GM10266 (cell line): Measurements from ENCODE around the gene AP2S1.
"Not testable (repeated sequence)": the region's sequence is repeated elsewhere in the genome, so short reads cannot be mapped to it uniquely, and the experiment has no call there.

Experiments
- DNase-seq: peaks from one replicate; pipeline ENCODE4 v3.0.0; 2012; ENCODE audit errors: extremely low spot score
- TF ChIP-seq, protein P1 (sequence below): IDR thresholded peaks from 2 replicates; pipeline ENCODE4 v1.5.1; 2012; ENCODE audit warnings: mild to moderate bottlenecking, low read depth; ENCODE audit not compliant: control insufficient read depth, insufficient read depth; ENCODE audit errors: missing control alignments

The AP2S1 gene

DNA sequence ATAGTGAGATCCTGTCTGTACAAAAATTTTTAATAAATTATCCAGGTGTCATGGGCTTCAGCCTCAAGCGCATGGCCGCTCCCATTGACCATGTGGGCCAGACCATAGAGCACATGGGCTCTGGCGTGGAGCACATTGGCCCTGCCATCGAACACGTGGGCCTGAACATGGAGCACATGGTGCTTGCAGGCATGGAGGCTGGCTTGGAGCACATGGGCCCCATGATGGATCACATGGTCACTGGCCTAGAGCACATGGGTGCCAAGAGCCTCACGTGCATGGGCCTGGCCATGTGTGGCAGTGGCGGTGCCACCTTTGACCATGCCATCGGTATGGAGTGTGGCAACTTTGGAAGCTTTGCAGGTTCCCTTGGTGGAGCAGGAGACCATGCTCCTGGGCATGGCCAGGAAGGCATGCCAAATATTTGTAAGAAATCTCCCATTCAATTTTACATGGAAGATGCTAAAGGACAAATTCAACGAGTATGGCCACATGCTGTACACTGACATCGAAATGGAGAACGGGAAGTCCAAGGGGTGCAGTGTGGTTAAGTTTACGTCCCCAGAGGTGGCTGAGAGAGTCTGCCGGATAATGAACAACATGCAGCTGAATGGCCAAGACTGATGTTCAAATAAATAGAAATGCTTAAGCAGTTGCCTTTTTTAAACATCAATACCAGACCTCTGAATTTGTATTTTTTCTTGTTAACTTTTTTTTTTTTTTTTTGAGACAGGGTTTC lies 40.9 kb downstream of the AP2S1 start:
- TF ChIP-seq, protein P1, sequence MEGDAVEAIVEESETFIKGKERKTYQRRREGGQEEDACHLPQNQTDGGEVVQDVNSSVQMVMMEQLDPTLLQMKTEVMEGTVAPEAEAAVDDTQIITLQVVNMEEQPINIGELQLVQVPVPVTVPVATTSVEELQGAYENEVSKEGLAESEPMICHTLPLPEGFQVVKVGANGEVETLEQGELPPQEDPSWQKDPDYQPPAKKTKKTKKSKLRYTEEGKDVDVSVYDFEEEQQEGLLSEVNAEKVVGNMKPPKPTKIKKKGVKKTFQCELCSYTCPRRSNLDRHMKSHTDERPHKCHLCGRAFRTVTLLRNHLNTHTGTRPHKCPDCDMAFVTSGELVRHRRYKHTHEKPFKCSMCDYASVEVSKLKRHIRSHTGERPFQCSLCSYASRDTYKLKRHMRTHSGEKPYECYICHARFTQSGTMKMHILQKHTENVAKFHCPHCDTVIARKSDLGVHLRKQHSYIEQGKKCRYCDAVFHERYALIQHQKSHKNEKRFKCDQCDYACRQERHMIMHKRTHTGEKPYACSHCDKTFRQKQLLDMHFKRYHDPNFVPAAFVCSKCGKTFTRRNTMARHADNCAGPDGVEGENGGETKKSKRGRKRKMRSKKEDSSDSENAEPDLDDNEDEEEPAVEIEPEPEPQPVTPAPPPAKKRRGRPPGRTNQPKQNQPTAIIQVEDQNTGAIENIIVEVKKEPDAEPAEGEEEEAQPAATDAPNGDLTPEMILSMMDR = no peak
- DNase-seq = no peak

DNA sequence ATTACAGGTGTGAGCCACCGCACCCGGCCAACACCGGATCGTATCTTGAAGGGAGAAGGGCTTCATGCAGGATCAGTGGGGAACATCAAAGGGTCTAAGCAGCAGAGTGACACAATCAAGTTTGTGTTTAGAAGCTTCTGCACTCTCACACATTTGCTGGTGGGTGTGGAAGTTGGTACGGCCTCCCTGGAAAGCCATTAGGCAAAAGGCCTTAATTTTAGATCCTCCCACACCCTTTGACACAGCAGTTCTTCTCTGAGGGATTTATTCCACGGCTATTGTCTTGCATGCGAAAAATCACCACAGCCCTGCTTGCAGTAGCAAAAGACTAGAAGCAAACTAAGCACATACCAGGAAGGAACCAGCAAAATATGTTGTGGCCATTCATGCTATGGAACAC lies 44.0 kb downstream of the AP2S1 start:
- TF ChIP-seq, protein P1 = no peak
- no peak for DNase-seq

DNA sequence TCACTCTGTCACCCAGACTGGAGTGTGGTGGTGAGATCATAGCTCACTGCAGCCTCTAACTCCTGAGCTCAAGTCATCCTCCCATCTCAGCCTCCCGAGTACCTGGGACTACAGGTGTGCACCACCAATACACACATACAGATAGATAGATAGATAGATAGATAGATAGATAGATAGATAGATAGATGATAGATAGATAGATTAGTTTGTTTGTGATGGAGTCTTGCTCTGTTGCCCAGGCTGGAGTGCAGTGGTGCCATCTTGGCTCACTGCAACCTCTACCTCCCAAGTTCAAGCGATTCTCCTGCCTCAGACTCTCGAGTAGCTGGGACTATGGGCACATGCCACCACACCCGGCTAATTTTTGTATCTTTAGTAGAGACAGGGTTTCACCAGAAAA lies 46.2 kb downstream of the AP2S1 start:
- DNase-seq = not testable (repeated sequence)

- TF ChIP-seq, protein P1 = no peak
- DNase-seq = no peak
Measured at GRCh38 chr19:46803555-46803954, 47.1 kb downstream of the AP2S1 start.

GRCh38 chr19:46802152-46802551 lies 48.5 kb downstream of the AP2S1 start:
- no peak for DNase-seq
- TF ChIP-seq, protein P1 = no peak

DNA sequence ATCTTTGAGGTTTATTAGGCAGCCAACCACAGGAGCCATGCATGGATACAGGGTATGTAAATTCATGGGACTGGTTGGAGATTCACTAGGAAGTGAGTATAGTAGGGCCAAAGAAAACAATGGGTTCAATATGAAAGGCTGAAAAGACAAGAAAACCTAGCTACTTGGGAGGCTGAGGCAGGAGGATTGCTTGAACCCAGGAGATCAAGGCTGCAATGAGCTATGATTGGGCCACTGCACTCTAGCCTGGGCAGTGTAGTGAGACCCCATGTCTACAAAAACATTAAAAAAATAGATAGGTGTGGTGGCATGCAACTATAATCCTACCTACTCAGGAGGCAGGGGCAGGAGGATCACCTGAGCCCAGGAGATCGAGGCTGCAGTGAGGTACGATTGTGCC lies 51.9 kb downstream of the AP2S1 start:
- TF ChIP-seq, protein P1 = no peak
- DNase-seq = no peak

DNA sequence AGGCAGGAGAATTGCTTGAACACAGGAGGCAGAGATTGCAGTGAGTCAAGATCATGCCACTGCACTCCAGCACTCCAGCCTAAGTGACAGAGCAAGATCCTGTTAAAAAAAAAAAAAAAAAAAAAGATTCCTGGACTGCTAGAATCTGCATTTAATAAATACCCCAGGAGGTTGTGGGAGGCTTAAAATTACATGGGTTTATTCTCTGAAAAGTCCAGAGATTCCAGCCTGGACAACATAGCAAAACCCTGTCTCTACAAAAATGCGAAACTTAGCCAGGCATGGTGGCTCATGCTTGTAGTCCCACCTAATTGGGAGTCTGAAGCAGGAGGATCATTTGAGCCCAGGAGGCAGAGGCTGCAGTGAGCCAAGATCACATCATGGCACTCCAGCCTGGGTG lies 52.8 kb downstream of the AP2S1 start:
- TF ChIP-seq, protein P1 = no peak
- no peak for DNase-seq

DNA sequence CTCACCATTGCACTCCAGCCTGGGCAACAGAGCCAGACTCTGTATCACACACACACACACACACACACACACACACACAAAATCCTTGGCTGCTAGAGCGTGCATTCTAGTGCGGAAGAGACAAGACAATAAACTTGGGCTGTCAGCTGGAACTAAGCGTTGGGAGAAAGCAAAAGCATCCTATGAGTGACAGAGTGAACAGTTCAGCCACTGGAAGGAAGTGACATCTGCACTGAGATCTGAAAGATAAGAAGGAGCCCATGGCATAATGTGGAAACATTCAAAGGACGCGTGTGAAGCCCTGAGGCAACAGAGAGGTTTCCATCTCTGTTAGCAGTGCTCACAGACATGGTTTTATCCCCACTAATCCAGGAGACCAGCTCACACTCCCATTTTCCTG lies 58.7 kb downstream of the AP2S1 start:
- TF ChIP-seq, protein P1 = no peak
- DNase-seq = no peak
